ENCODE data around the gene WDR31.

DNA sequence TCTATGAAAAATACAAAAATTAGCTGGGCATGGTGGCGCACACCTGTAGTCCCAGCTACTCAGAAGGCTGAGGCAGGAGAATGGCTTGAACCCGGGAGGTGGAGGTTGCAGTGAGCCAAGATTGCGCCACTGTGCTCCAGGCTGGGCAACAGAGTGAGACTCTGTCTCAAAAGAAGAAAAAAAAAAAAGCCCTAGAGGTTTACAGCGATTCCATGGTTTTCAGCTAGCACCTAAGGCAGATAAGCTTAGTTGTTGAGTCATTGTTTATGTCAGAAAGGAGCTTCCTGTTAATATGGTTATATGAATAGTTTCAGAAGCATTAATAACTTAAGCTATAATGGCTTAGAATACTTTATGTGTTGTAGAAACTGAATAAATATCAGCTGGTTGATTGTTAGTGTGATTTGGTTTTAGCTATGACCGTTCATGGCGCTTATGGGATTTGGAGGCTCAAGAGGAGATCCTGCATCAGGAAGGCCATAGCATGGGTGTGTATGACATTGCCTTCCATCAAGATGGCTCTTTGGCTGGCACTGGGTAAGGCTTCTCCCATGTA, 49.9 kb downstream of the WDR31 start:
- TF ChIP-seq, protein P1, sequence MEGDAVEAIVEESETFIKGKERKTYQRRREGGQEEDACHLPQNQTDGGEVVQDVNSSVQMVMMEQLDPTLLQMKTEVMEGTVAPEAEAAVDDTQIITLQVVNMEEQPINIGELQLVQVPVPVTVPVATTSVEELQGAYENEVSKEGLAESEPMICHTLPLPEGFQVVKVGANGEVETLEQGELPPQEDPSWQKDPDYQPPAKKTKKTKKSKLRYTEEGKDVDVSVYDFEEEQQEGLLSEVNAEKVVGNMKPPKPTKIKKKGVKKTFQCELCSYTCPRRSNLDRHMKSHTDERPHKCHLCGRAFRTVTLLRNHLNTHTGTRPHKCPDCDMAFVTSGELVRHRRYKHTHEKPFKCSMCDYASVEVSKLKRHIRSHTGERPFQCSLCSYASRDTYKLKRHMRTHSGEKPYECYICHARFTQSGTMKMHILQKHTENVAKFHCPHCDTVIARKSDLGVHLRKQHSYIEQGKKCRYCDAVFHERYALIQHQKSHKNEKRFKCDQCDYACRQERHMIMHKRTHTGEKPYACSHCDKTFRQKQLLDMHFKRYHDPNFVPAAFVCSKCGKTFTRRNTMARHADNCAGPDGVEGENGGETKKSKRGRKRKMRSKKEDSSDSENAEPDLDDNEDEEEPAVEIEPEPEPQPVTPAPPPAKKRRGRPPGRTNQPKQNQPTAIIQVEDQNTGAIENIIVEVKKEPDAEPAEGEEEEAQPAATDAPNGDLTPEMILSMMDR (IDR thresholded peaks at IDR 0.05) = no peak
- no peak for TF ChIP-seq ZFX (IDR thresholded peaks at IDR 0.05; ENCODE audit: borderline replicate concordance)

Data from 22Rv1 (cell line).